Measurements from ENCODE around the gene PAWR.
"Not testable (repeated sequence)": the region's sequence is repeated elsewhere in the genome, so short reads cannot be mapped to it uniquely, and the experiment has no call there.

DNA sequence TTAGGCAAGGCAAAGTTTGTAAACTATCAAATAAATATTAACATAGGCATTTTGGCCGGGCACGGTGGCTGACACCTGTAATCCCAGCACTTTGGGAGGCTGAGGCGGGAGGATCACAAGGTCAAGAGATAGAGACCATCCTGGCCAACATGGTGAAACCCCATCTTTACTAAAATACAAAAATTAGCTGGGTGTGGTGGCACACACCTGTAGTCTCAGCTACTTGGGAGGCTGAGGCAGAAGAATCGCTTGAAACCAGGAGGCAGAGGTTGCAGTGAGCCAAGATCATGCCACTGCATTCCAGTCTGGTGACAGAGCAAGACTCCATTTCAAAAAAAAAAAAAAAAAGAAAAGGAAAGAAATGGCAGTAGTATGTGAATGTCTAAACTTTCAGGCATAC is 43.9 kb downstream of the PAWR start:
- not testable (repeated sequence) for TF ChIP-seq RARB (CRISPR knock-in tag; IDR thresholded peaks at IDR 0.05); PPARA (CRISPR knock-in tag; IDR thresholded peaks at IDR 0.05; ENCODE audit: borderline replicate concordance); ZNF565 (CRISPR knock-in tag; conservative IDR thresholded peaks at IDR 0.05; ENCODE audit: low read depth); ZFP3 (CRISPR knock-in tag; IDR thresholded peaks at IDR 0.05); ISL1 (CRISPR knock-in tag; IDR thresholded peaks at IDR 0.05); CSDC2 (CRISPR knock-in tag; IDR thresholded peaks at IDR 0.05)
- TF ChIP-seq, protein P1, sequence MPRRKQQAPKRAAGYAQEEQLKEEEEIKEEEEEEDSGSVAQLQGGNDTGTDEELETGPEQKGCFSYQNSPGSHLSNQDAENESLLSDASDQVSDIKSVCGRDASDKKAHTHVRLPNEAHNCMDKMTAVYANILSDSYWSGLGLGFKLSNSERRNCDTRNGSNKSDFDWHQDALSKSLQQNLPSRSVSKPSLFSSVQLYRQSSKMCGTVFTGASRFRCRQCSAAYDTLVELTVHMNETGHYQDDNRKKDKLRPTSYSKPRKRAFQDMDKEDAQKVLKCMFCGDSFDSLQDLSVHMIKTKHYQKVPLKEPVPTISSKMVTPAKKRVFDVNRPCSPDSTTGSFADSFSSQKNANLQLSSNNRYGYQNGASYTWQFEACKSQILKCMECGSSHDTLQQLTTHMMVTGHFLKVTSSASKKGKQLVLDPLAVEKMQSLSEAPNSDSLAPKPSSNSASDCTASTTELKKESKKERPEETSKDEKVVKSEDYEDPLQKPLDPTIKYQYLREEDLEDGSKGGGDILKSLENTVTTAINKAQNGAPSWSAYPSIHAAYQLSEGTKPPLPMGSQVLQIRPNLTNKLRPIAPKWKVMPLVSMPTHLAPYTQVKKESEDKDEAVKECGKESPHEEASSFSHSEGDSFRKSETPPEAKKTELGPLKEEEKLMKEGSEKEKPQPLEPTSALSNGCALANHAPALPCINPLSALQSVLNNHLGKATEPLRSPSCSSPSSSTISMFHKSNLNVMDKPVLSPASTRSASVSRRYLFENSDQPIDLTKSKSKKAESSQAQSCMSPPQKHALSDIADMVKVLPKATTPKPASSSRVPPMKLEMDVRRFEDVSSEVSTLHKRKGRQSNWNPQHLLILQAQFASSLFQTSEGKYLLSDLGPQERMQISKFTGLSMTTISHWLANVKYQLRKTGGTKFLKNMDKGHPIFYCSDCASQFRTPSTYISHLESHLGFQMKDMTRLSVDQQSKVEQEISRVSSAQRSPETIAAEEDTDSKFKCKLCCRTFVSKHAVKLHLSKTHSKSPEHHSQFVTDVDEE (CRISPR knock-in tag; IDR thresholded peaks at IDR 0.05) = not testable (repeated sequence)
- TF ChIP-seq, protein P2, sequence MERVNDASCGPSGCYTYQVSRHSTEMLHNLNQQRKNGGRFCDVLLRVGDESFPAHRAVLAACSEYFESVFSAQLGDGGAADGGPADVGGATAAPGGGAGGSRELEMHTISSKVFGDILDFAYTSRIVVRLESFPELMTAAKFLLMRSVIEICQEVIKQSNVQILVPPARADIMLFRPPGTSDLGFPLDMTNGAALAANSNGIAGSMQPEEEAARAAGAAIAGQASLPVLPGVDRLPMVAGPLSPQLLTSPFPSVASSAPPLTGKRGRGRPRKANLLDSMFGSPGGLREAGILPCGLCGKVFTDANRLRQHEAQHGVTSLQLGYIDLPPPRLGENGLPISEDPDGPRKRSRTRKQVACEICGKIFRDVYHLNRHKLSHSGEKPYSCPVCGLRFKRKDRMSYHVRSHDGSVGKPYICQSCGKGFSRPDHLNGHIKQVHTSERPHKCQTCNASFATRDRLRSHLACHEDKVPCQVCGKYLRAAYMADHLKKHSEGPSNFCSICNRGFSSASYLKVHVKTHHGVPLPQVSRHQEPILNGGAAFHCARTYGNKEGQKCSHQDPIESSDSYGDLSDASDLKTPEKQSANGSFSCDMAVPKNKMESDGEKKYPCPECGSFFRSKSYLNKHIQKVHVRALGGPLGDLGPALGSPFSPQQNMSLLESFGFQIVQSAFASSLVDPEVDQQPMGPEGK (CRISPR knock-in tag; IDR thresholded peaks at IDR 0.05; ENCODE audit: borderline replicate concordance) = not testable (repeated sequence)
- TF ChIP-seq, protein P3, sequence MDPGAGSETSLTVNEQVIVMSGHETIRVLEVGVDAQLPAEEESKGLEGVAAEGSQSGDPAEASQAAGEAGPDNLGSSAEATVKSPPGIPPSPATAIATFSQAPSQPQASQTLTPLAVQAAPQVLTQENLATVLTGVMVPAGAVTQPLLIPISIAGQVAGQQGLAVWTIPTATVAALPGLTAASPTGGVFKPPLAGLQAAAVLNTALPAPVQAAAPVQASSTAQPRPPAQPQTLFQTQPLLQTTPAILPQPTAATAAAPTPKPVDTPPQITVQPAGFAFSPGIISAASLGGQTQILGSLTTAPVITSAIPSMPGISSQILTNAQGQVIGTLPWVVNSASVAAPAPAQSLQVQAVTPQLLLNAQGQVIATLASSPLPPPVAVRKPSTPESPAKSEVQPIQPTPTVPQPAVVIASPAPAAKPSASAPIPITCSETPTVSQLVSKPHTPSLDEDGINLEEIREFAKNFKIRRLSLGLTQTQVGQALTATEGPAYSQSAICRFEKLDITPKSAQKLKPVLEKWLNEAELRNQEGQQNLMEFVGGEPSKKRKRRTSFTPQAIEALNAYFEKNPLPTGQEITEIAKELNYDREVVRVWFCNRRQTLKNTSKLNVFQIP (CRISPR knock-in tag; IDR thresholded peaks at IDR 0.05; ENCODE audit: borderline replicate concordance, low read depth) = not testable (repeated sequence)
